ENCODE measurements around the gene BRAF.
"Not testable (repeated sequence)": the region's sequence is repeated elsewhere in the genome, so short reads cannot be mapped to it uniquely, and the experiment has no call there.

BRAF gene

GRCh38 chr7:140924821-140925421 is at the start of gene BRAF:
Gene BRAF, minus strand, starts transcription at chr7:140924929. Its CDS starts 226 bp downstream, at chr7:140924703.
- Histone ChIP-seq H3K27me3 (ENCODE audit: control insufficient read depth, insufficient read depth, low read length) (no peaks in the 10 kb centered on the region), H3K27ac (ENCODE audit: low read depth, low read length) (peak within 1 kb of the TSS; percentile 99), H3K4me3 (ENCODE audit: low read depth, low read length) (peak within 1 kb of the TSS; percentile 89)

GRCh38 chr7:140972876-140973829 is 48.4 kb upstream of the BRAF start:
- Histone ChIP-seq H3K4me1 (ENCODE audit: control insufficient read depth, insufficient read depth, low read length) (no peaks in the 10 kb centered on the region), H3K9ac (ENCODE audit: low read length) (no peak overlapping the region), H3K9me3 (ENCODE audit: control insufficient read depth, insufficient read depth, low read depth, low read length) (no peaks in the 10 kb centered on the region), H3K27ac (ENCODE audit: low read depth, low read length) (no peak overlapping the region), H3K4me3 (ENCODE audit: low read depth, low read length) (no peak overlapping the region), H3K36me3 (ENCODE audit: control insufficient read depth, insufficient read depth, low read length) (no peaks in the 10 kb centered on the region), H3K27me3 (ENCODE audit: control insufficient read depth, insufficient read depth, low read length) (no peaks in the 10 kb centered on the region)

More at GRCh38 chr7:140924821-140925421, at the start of gene BRAF:
- H3K9me3 ChIP-seq (ENCODE audit: control insufficient read depth, insufficient read depth, low read depth, low read length) = no peaks in the 10 kb centered on the region
- no peaks in the 10 kb centered on the region; the same call in 1 of the 2 replicates for H3K4me1 ChIP-seq (ENCODE audit: control insufficient read depth, insufficient read depth, low read length)
- peak within 1 kb of the TSS; percentile 90 for H3K9ac ChIP-seq (ENCODE audit: low read length)
- no peaks in the 10 kb centered on the region for H3K36me3 ChIP-seq (ENCODE audit: control insufficient read depth, insufficient read depth, low read length)

- no peaks in the 10 kb centered on the region for H3K36me3 ChIP-seq (ENCODE audit: control insufficient read depth, insufficient read depth, low read length)
- H3K4me1 ChIP-seq (ENCODE audit: control insufficient read depth, insufficient read depth, low read length) = no peaks in the 10 kb centered on the region
- H3K9me3 ChIP-seq (ENCODE audit: control insufficient read depth, insufficient read depth, low read depth, low read length) = no peaks in the 10 kb centered on the region
- no peak overlapping the region for H3K4me3 ChIP-seq (ENCODE audit: low read depth, low read length)
- no peaks in the 10 kb centered on the region for H3K27me3 ChIP-seq (ENCODE audit: control insufficient read depth, insufficient read depth, low read length)
- no peak overlapping the region for H3K27ac ChIP-seq (ENCODE audit: low read depth, low read length)
- no peak overlapping the region for H3K9ac ChIP-seq (ENCODE audit: low read length)
These were observed 47.6 kb upstream of the BRAF start for GRCh38 chr7:140972344-140972743.

- Histone ChIP-seq H3K9ac (ENCODE audit: low read length) (no peak overlapping the region), H3K9me3 (ENCODE audit: control insufficient read depth, insufficient read depth, low read depth, low read length) (no peaks in the 10 kb centered on the region), H3K27me3 (ENCODE audit: control insufficient read depth, insufficient read depth, low read length) (no peaks in the 10 kb centered on the region), H3K4me1 (ENCODE audit: control insufficient read depth, insufficient read depth, low read length) (no peaks in the 10 kb centered on the region), H3K27ac (ENCODE audit: low read depth, low read length) (no peak overlapping the region), H3K36me3 (ENCODE audit: control insufficient read depth, insufficient read depth, low read length) (no peaks in the 10 kb centered on the region), H3K4me3 (ENCODE audit: low read depth, low read length) (no peak overlapping the region)
These were observed 42.7 kb upstream of the BRAF start for GRCh38 chr7:140967438-140967837.

- Histone ChIP-seq H3K9ac (ENCODE audit: low read length) (no peak overlapping the region), H3K4me1 (ENCODE audit: control insufficient read depth, insufficient read depth, low read length) (no peaks in the 10 kb centered on the region), H3K36me3 (ENCODE audit: control insufficient read depth, insufficient read depth, low read length) (no peaks in the 10 kb centered on the region), H3K4me3 (ENCODE audit: low read depth, low read length) (no peak overlapping the region), H3K9me3 (ENCODE audit: control insufficient read depth, insufficient read depth, low read depth, low read length) (no peaks in the 10 kb centered on the region), H3K27ac (ENCODE audit: low read depth, low read length) (no peak overlapping the region), H3K27me3 (ENCODE audit: control insufficient read depth, insufficient read depth, low read length) (no peaks in the 10 kb centered on the region)
These were observed 42.0 kb upstream of the BRAF start for GRCh38 chr7:140966561-140967233.

GRCh38 chr7:140961117-140961516 is 36.4 kb upstream of the BRAF start:
- peaks cover 15% of the 10 kb centered on the region for H3K9me3 ChIP-seq (ENCODE audit: control insufficient read depth, insufficient read depth, low read depth, low read length)
- no peak overlapping the region for H3K9ac ChIP-seq (ENCODE audit: low read length)
- H3K27me3 ChIP-seq (ENCODE audit: control insufficient read depth, insufficient read depth, low read length) = no peaks in the 10 kb centered on the region
- no peaks in the 10 kb centered on the region for H3K36me3 ChIP-seq (ENCODE audit: control insufficient read depth, insufficient read depth, low read length)
- H3K4me3 ChIP-seq (ENCODE audit: low read depth, low read length) = no peak overlapping the region
- H3K4me1 ChIP-seq (ENCODE audit: control insufficient read depth, insufficient read depth, low read length) = no peaks in the 10 kb centered on the region
- no peak overlapping the region for H3K27ac ChIP-seq (ENCODE audit: low read depth, low read length)

- H3K4me1 ChIP-seq (ENCODE audit: control insufficient read depth, insufficient read depth, low read length); H3K27ac ChIP-seq (ENCODE audit: low read depth, low read length); H3K4me3 ChIP-seq (ENCODE audit: low read depth, low read length); H3K9ac ChIP-seq (ENCODE audit: low read length); H3K27me3 ChIP-seq (ENCODE audit: control insufficient read depth, insufficient read depth, low read length); H3K36me3 ChIP-seq (ENCODE audit: control insufficient read depth, insufficient read depth, low read length): not testable (repeated sequence)
- H3K9me3 ChIP-seq (ENCODE audit: control insufficient read depth, insufficient read depth, low read depth, low read length) = peaks cover 15% of the 10 kb centered on the region
These were observed 32.3 kb upstream of the BRAF start for GRCh38 chr7:140956997-140957396.

GRCh38 chr7:140945940-140946339 is 21.2 kb upstream of the BRAF start:
- Histone ChIP-seq H3K27me3 (ENCODE audit: control insufficient read depth, insufficient read depth, low read length) (no peaks in the 10 kb centered on the region), H3K27ac (ENCODE audit: low read depth, low read length) (no peak overlapping the region), H3K9ac (ENCODE audit: low read length) (no peak overlapping the region), H3K9me3 (ENCODE audit: control insufficient read depth, insufficient read depth, low read depth, low read length) (no peaks in the 10 kb centered on the region), H3K4me1 (ENCODE audit: control insufficient read depth, insufficient read depth, low read length) (no peaks in the 10 kb centered on the region), H3K36me3 (ENCODE audit: control insufficient read depth, insufficient read depth, low read length) (no peaks in the 10 kb centered on the region), H3K4me3 (ENCODE audit: low read depth, low read length) (no peak overlapping the region)

GRCh38 chr7:140942242-140942641 is 17.5 kb upstream of the BRAF start:
- not testable (repeated sequence) for H3K9ac ChIP-seq (ENCODE audit: low read length); H3K9me3 ChIP-seq (ENCODE audit: control insufficient read depth, insufficient read depth, low read depth, low read length); H3K27ac ChIP-seq (ENCODE audit: low read depth, low read length); H3K27me3 ChIP-seq (ENCODE audit: control insufficient read depth, insufficient read depth, low read length); H3K4me3 ChIP-seq (ENCODE audit: low read depth, low read length); H3K36me3 ChIP-seq (ENCODE audit: control insufficient read depth, insufficient read depth, low read length); H3K4me1 ChIP-seq (ENCODE audit: control insufficient read depth, insufficient read depth, low read length)

- Histone ChIP-seq H3K27ac (ENCODE audit: low read depth, low read length) (no peak overlapping the region), H3K4me1 (ENCODE audit: control insufficient read depth, insufficient read depth, low read length) (no peaks in the 10 kb centered on the region), H3K27me3 (ENCODE audit: control insufficient read depth, insufficient read depth, low read length) (no peaks in the 10 kb centered on the region), H3K36me3 (ENCODE audit: control insufficient read depth, insufficient read depth, low read length) (no peaks in the 10 kb centered on the region), H3K9ac (ENCODE audit: low read length) (no peak overlapping the region), H3K9me3 (ENCODE audit: control insufficient read depth, insufficient read depth, low read depth, low read length) (no peaks in the 10 kb centered on the region), H3K4me3 (ENCODE audit: low read depth, low read length) (no peak overlapping the region)
These were observed 16.2 kb upstream of the BRAF start for GRCh38 chr7:140940898-140941297.
